AG10803 (cell line): ENCODE results near the gene CCDC12.

ENCODE experiments used
- DNase-seq: peaks from one replicate; pipeline ENCODE4 v3.0.0; 2010; ENCODE audit warnings: low read depth
- H3K4me3 ChIP-seq: 2 replicates; pipeline ENCODE4 v1.5.1; 2011; ENCODE audit warnings: mild to moderate bottlenecking, low read length, control low read depth
- TF ChIP-seq, protein P1 (sequence below): conservative IDR thresholded peaks from 2 replicates; pipeline ENCODE4 v1.5.1; 2011; ENCODE audit warnings: mild to moderate bottlenecking, low read length, control low read depth, inconsistent platforms

CCDC12 gene

DNA sequence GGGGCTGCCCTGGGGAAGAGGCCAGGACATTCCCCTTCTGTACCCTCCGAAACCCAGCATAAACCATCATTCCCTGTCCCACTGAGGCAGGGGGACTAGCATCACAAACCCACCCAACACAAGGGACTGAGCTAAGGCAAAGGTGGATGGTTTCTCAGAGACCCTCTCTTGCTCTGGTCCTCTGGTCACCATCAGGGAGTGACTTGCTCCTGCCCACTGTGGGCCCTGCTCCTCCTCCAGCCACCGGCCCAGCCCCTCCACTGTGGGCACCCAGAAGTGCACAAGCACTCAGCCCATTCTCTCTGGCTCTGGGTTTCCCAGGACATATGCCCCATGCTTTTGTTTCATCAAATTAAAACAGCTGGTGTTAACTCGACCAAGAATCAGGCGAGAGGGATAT, 54.1 kb downstream of the CCDC12 start:
- DNase-seq = no peak
- no peak overlapping the region for H3K4me3 ChIP-seq
- TF ChIP-seq, protein P1, sequence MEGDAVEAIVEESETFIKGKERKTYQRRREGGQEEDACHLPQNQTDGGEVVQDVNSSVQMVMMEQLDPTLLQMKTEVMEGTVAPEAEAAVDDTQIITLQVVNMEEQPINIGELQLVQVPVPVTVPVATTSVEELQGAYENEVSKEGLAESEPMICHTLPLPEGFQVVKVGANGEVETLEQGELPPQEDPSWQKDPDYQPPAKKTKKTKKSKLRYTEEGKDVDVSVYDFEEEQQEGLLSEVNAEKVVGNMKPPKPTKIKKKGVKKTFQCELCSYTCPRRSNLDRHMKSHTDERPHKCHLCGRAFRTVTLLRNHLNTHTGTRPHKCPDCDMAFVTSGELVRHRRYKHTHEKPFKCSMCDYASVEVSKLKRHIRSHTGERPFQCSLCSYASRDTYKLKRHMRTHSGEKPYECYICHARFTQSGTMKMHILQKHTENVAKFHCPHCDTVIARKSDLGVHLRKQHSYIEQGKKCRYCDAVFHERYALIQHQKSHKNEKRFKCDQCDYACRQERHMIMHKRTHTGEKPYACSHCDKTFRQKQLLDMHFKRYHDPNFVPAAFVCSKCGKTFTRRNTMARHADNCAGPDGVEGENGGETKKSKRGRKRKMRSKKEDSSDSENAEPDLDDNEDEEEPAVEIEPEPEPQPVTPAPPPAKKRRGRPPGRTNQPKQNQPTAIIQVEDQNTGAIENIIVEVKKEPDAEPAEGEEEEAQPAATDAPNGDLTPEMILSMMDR = no peak

DNA sequence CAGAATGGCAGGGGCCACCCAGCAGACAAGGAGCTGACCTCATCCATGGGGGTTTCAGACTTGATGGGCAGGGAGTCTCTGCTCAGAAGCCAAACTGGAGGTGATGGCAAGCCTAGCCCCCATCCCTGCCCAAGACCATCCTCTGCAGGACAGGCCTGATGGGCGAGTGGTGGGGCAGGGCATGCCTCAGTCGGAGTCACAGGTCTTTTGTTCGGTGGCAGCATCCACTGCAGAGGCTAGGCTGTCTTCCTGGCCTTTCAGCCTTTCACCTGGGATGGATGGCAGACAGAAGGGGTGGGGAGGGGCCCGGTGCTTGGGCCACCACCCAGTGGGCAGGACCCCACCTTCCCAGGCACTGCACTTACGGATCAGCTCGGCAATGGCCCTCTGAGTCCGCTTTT, 54.7 kb downstream of the CCDC12 start:
- TF ChIP-seq, protein P1 = no peak
- no peak overlapping the region for H3K4me3 ChIP-seq
- DNase-seq = no peak

DNA sequence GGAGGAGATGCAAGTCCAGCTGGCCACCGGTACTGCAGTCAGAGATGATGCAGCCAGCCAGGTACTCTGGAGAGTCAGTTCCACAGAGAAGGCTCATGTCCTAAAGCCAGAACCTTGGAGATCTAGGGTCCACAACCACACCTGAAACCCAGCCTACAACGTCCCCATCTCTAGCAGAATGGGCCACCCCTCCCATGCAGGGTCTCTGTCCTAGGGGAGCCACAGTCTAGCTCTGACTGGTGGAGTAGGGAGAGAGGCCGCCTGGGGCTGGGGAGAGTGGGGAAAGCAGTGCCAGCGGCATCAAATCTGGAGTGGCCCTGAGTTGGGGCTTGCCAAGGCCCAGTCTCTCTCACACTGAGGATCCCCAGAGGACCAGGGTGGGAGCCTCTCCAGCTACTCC, 55.5 kb downstream of the CCDC12 start:
- no peak overlapping the region for H3K4me3 ChIP-seq
- TF ChIP-seq, protein P1 = no peak
- DNase-seq = no peak

DNA sequence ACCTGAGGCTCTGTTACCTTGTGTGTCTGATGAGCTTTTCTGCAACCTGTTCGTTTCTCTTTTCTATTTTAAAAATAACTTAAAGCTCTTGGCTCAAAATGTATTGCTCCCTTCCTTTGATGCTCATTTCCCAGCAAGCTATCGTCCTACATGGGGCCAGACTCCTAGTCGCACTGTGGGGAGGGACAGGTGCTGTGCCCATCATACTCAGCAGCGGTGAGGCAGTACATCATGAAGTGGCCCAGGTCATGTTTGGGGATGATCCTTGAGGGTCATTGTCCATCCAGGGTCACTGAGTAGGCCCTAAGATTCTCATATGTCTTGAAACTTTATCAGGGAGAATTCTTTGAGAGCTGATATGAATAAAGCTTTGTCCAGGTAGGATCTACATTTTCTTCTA, 57.9 kb downstream of the CCDC12 start:
- no peak for DNase-seq
- TF ChIP-seq, protein P1 = no peak
- no peak overlapping the region for H3K4me3 ChIP-seq

DNA sequence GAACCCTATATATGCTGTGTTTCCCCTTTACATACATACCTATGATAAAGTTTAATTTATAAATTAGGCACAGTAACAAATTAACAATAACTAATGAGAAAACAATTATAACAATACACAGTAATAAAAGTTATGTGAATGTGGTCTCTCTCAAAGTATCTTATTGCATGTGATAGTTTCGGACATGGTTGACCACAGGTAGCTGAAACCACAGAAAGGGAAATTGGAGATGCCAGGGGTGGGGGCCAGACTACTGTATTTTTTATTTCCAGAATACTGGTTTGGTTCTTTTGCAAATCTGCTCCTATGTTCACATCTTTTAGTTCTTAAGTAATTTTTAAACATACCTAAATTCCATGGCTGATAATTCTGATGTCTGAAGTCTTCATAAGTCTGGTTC, 58.3 kb downstream of the CCDC12 start:
- H3K4me3 ChIP-seq = no peak overlapping the region
- DNase-seq = no peak
- TF ChIP-seq, protein P1 = no peak

DNA sequence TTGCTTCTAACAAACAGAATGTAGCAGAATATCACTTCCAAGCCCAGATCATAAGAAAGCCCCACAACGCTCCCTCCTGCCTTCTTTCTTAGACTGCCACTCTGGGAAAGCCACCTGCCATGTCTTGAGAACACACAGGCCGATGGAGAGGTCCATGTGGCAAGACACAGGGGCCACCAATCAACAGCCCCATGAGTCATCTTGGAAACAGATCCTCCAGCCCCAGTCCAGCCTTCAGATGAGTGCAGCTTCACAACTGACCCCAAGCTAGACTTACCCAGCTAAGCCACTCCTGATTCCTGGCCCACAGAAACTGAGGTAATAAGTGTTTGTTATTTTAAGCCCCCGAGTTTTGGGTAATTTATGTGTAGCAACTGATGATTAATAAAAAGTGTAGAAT, 59.3 kb downstream of the CCDC12 start:
- H3K4me3 ChIP-seq = no peak overlapping the region

DNA sequence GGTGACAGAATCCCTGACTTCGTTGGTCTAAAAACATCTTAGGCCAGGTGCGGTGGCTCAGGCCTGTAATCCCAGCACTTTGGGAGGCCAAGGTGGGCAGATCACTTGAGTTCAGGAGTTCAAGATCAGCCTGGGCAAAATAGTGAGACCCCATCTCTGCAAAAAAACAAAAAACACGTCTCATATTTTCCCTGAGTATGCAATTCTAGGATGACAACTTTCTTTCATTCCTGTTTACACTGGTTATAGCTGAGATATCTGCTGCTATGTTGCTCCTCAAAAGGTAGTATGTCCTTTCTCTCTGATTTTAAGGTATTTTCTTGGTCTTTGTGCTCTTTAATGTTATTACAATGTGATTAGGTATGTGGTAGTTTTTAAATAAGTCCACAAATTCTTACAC, 59.7 kb downstream of the CCDC12 start:
- H3K4me3 ChIP-seq = no peak overlapping the region
- TF ChIP-seq, protein P1 = no peak
- no peak for DNase-seq

More for the DNA sequence above, 59.3 kb downstream of the CCDC12 start:
- TF ChIP-seq, protein P1 = no peak
- no peak for DNase-seq
